GM21825 (cell line): ENCODE results near the gene NUMA1.
A peak's percentile ranks its signal among the peaks of the same experiment; 100 is the strongest.

Source experiments
- ATAC-seq: cut with Tn5 transposase; IDR thresholded peaks from one replicate; pipeline ENCODE4 v1.9.1; 2021; ENCODE audit warnings: mild to moderate bottlenecking, moderate library complexity; ENCODE audit not compliant: unreplicated experiment

Gene NUMA1, protein sequence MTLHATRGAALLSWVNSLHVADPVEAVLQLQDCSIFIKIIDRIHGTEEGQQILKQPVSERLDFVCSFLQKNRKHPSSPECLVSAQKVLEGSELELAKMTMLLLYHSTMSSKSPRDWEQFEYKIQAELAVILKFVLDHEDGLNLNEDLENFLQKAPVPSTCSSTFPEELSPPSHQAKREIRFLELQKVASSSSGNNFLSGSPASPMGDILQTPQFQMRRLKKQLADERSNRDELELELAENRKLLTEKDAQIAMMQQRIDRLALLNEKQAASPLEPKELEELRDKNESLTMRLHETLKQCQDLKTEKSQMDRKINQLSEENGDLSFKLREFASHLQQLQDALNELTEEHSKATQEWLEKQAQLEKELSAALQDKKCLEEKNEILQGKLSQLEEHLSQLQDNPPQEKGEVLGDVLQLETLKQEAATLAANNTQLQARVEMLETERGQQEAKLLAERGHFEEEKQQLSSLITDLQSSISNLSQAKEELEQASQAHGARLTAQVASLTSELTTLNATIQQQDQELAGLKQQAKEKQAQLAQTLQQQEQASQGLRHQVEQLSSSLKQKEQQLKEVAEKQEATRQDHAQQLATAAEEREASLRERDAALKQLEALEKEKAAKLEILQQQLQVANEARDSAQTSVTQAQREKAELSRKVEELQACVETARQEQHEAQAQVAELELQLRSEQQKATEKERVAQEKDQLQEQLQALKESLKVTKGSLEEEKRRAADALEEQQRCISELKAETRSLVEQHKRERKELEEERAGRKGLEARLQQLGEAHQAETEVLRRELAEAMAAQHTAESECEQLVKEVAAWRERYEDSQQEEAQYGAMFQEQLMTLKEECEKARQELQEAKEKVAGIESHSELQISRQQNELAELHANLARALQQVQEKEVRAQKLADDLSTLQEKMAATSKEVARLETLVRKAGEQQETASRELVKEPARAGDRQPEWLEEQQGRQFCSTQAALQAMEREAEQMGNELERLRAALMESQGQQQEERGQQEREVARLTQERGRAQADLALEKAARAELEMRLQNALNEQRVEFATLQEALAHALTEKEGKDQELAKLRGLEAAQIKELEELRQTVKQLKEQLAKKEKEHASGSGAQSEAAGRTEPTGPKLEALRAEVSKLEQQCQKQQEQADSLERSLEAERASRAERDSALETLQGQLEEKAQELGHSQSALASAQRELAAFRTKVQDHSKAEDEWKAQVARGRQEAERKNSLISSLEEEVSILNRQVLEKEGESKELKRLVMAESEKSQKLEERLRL (N-terminal part only)

DNA sequence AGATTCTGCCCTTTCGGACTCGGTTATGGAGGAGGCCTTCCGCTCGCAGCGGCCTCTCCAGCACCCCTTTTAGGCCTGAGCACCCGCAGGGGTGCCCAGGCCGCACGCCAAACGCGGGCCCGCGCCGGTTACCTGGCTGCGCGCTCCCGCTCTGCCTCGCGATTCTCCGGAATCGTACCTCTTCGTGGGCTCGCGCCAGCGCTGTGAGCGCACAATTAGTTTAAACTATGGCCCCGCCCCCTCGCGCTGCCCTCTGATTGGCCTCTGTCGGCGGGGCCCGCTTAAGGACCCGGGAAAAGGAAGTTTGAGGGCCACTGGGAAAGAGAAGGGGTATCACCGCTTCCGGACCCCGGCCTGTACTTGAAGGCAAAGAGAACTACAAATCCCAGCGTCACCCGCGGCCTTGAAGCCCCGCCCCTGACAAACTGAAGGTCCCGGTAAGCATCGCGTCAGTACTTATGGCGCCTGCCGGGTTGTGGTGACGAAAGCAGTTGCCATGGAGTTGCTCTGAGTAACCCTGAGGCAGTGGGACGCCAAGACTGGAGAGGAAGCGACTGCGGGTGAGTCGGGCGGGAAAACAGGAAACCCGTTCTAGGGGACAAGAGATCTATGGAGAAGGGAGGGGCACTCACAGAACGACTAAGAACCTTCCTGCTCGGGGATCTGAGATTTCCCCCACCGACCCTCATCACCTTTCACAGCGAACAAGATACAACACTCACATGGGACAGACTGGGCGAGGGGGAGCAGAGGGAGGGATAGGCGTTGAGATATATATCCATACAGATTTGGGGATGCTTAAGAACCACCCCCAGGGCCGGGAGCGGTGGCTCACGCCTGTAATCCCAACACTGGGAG, at the start of gene NUMA1, which contains the start of gene LRRC51:
TSS of gene NUMA1 (minus strand) at position 217 of the 858 bp plus-strand sequence. CDS start 44,599 bp downstream, outside the sequence.
TSS of gene LRRC51 (plus strand) at position 525 of the 858 bp plus-strand sequence. CDS start 8,234 bp downstream, outside the sequence.
- peak; percentile 89 for ATAC-seq

DNA sequence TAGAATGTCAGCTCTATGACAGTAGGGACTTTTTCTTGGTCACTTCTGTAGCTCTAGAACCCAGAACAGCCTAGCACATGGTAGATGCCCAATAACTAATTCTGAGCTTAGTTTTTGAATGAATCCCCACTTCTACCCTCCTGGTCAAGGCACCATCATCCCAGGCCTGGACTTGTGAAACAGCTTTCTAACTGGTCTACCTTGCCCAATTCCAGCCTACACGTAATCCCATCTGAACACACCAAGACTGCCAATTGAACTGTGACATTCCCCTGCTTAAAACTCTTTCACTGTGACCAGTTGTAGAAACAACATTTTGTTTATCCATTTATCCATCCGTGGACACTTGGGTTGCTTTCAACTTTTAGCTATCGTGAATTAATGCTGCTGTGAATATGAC, 49.0 kb upstream of the NUMA1 start:
- ATAC-seq: no peak

DNA sequence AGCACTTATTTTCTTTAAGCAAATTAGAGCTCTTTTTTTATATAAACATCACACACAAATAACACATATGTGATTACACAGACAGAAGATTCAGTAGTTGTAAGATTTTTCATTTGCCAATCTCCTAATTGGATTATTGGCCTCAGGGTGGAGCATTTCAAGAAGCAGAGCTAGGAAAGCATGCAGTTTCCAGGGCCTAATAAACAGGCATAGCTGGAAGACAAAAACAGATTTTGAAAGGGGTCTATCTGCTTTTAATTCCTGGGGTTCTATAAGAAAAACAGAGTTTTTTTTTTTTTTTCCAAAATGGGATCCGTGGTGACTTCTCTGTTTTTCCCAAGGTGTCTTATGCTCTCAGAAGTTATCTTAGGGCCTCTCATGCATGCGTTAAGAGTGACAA, 47.6 kb upstream of the NUMA1 start:
- no peak for ATAC-seq

- no peak for ATAC-seq
Measured at GRCh38 chr11:72125956-72126355, 45.6 kb upstream of the NUMA1 start.

- ATAC-seq: no peak
Measured at GRCh38 chr11:72124046-72124445, 43.7 kb upstream of the NUMA1 start.

DNA sequence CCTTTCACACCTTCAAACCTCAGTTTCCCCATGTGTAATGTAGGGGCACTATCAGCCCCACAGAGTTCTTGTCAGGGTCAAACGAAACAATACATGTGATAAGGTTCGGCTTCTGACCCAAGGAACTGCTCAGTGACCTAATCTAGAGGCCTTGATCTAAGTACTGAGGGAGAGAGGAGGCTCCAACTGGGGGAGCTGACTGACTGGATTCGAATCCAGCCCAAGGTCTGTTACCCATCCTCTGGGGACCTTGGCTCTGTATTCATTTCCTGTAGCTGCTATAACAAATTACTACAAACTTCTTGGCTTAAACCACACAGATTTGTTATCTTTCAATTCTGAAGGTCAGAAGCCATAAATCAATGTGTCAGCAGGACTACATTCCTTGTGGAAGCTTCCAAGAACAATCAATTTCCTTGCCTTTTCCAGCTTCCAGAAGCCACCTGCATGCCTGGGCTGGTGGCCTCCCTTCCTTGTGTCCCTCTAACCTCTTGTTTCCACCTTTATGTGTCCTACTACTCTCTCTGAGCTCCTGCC, 42.8 kb upstream of the NUMA1 start:
- ATAC-seq: no peak

DNA sequence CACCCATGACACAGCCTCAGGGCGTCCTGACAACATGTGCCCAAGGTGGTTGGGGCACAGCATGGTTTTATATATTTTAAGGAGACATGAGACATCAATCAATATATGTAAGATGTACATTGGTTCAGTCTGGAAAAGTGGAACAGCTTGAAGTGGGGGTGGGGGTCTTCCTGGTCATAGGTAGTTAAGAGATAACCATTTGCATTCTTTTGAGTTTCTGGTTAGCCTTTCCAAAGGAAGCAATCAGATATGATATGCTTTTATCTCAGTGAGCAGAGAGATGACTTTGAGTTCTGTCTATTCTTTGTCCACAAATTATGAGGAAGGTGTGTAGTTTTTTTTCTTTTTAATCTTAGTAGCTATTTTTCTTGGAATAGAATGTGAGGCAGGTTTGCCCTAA, 42.3 kb upstream of the NUMA1 start:
- ATAC-seq: no peak

DNA sequence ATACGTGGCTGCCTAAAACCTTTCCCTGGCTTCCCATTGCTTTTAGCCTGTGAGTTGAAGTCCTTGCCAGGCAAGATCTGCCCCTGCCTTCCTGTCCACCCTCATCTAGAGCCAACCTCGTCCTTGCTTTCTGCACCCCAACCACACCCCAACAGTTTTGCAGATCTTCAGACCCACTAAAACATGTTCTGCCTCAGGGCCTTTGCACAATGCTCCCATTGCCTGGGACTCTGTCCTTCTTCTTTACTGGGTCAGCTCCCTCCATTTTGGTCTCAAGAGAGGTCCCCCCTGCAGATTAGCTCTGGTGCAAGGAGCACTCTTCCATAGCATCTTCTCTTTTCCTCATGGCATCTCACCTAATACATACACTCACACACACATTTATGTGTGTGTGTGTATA, 40.6 kb upstream of the NUMA1 start:
- ATAC-seq: no peak

GRCh38 chr11:72119198-72119597, 38.9 kb upstream of the NUMA1 start:
- no peak for ATAC-seq

GRCh38 chr11:72116019-72116755, 35.8 kb upstream of the NUMA1 start:
- no peak for ATAC-seq

DNA sequence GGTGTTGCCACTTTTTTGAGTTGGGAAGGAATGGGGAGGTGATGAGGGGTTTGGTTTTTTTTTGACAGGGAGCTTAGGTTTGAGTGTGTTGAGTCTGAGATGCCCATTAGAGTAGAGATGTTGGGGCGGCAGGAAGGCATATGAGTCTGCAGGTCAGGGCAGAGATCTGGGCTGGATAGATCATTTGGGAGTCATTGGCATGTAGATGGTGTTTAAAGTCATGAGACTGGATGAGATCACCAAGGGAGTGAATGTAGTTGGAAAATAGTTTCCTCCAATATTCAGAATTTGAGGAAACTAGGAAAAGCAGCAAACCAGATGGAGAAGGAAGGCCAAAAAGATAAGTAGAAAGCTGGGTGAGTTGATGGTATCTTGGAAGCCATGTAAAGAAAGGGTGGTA, 34.2 kb upstream of the NUMA1 start:
- no peak for ATAC-seq

- peak; percentile 1 for ATAC-seq
Measured at GRCh38 chr11:72112978-72113808, 32.9 kb upstream of the NUMA1 start.

DNA sequence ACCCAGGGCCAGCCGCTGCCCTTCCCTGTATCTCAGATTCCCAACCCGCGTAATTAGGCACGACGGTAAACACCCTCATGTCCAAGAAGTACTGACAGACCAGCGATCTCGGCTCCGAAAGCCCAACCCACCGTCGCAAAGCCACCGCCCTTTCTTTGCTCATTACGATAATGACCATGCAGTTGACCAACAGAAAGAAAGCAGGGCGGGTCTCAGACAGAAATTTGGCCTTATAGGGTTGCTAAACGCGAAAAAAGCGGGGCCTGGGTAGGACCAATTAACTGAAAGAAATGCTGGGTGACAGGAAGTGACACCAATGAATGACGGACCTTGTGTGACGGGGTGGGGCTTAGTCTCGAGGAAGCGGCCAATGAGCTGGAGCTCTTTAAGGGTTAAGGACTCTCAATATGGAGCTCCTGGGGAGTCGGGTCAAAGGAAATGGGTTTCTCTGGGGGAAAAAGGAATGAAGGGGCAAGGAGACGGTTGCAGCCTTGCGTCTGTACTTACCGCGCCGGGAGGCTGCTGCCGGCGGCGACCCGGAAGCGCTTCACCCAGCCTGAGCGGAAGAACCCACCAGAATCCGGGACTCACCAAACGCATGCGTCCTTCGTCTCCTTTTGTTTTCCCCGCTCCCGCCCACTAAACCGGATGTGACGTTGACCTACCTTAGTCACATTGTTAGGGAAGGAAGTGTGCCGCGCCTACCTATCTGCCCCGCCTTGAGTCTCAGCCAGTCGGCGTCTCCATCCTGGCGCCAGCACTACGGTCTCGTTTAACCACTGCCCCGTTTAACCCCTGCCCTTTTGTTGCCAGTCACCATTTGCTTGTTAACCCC, 32.0 kb upstream of the NUMA1 start, which contains the start of gene ANAPC15:
TSS of gene ANAPC15 (minus strand) at position 553 of the 835 bp plus-strand sequence. CDS start 1,419 bp downstream, outside the sequence.
- ATAC-seq: peak; percentile 75

GRCh38 chr11:72111300-72112142, 31.2 kb upstream of the NUMA1 start:
- no peak for ATAC-seq

- no peak for ATAC-seq
Measured at GRCh38 chr11:72105888-72106287, 25.5 kb upstream of the NUMA1 start, which contains the start of gene TOMT. TOMT (plus strand) TSS chr11:72105924; CDS start chr11:72105952, 28 bp downstream.

DNA sequence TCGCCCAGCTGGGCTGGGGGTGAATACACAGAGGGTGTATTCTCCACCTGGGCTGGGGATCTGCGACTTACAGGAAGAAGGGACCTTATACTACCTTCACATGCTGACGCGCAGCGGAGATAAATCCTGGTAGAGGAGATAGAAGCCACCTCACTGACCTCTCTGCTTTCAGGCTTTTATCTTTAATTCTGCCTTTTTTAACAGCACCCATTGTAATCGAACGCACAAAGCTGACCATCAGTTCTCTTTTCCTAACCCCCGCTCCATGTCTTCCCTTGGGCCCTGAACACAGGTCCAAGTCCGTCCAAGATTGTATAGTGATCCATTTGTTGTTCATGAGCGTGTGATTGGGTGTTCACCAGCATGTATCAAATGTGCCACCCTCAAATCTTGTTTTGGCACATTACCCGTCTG, 23.4 kb upstream of the NUMA1 start:
- ATAC-seq: no peak
